HG02588 (cell line): ENCODE results near the gene SMIM34.
"Not testable (repeated sequence)": the region's sequence is repeated elsewhere in the genome, so short reads cannot be mapped to it uniquely, and the experiment has no call there.

Experiments used
- ATAC-seq: cut with Tn5 transposase; IDR thresholded peaks from one replicate; pipeline ENCODE4 v1.9.1; 2021; ENCODE audit warnings: mild to moderate bottlenecking, moderate library complexity; ENCODE audit not compliant: unreplicated experiment

Gene SMIM34

DNA sequence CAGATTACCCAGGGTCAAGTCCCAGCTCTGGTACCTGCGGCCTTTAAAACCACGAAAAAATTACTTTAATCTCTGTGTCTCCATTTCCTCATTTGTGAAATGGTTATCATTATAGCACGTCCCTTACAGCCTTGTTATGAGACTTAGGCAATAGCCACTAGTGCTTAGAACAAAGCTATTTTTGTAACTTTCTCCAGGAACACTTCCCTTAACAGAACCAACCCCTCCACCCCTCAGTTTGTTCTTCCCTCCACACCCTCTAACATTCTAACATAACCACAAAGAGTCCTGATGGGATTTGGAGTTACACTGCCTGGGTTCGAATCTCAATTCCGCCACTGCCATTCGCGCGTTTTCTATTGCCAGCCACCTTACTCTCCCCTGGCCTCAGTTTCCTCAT is 49.3 kb downstream of the SMIM34 start:
- ATAC-seq: not testable (repeated sequence)

DNA sequence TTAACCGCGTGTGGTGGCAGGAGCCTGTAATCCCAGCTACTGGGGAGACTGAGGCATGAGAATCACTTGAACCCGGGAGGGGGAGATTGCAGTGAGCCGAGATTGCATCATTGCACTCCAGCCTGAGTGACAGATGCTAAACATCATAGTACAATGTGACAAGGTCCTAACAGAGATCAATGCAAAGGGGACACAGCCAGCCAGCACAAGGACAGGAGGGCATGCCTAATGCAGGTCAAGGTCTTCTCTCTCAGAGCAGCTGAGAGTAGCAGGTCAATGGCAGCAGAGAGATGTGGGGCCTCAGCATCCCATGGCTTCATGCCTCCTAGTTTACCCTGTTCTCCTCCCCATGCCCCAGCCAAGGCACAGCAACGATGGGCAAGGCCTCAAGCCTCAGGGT is 51.4 kb downstream of the SMIM34 start:
- ATAC-seq: no peak

DNA sequence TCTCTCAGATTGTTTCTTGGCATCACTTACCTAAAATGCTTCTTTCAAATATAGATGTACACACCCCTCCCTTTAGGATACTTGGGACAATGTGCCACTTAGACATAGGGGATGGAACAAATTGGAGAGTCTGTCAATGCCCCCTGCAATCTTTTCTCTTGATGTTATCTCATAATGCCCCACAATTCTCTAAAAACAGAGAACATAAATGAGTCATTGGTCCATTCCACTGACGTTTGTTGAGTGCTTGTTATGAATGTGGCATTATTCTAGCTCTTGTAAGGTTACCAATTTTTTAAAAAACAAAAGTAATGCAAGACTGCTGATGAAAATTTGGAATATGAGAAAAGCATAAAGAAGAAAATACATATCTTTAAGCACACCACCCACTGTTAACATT is 54.0 kb downstream of the SMIM34 start:
- ATAC-seq: no peak
